GM18873 (cell line): Measurements from ENCODE around the gene TRIM32.
"Not testable (repeated sequence)": the region's sequence is repeated elsewhere in the genome, so short reads cannot be mapped to it uniquely, and the experiment has no call there.

Source experiments
- ATAC-seq: cut with Tn5 transposase; IDR thresholded peaks from one replicate; pipeline ENCODE4 v1.9.1; 2021; ENCODE audit warnings: mild to moderate bottlenecking, moderate library complexity, moderate number of reproducible peaks; ENCODE audit not compliant: unreplicated experiment, low FRiP score

TRIM32 gene

DNA sequence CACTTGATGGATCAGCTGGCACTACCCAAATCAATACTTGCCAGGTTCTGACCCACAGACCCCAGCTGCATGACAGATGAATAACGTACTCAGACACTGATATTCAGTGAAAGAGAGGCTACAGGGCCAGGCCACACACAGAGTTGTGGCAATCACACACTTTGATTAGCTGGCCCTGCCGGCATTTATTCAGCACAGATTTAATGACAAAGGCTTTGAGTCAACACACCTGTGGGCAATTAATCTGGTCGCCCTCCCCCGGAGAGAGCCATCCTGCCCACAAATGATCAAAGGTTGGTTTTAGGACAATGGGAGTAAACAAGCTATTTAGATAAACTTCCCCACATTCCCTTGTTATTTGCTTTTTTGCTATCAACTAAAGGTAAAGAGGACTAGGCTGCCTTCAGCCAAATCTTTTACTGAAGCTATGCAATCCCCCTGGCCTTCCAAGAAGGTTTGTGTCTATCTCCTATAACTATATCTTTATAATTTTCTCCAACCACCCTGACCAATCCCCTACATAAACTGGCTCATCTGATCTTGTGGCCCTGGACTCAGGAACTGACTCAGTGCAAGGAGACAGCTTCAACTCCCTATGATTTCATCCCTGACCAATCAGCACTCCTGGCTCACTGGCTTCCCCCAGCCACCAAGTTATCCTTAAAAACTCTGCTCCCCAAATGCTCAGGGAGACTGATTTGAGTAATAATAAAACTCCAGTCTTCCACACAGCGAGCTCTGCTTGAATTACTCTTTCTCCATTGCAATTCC lies 12.7 kb upstream of the TRIM32 start:
- ATAC-seq: no peak

DNA sequence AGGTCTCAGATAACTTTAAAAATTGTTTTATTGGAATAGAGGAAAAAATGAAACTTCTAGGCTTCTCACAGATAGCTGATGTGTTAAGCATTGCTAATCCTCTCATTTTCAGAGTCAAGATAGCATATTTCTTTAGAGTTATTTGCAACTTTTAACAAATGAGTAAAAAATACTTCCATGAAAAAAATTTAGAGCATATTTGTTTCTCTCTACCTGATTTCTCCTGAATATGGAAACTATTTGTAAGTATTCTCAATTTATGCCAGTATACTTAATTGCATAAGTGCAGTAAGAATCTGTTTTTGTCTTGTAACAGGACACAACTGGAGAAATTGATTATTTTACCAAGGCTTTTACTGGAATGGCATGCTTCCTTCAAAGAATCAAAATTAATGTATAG lies 3.6 kb upstream of the TRIM32 start:
- ATAC-seq: no peak

DNA sequence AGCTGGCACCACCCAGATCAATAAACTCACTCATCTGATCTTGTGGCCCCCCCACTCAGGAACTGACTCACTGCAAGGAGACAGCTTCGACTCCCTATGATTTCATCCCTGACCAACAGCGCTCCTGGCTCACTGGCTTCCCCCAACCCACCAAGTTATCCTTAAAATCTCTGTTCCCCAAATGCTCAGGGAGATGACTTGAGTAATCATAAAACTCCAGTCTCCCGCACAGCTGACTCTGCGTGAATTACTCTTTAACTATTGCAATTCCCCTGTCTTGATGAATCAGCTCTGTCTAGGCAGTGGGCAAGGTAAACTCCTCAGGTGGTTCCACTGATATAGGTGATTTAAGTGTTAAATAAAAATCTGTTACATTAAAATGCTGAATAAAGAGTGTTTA lies 1.9 kb upstream of the TRIM32 start:
- no peak for ATAC-seq

DNA sequence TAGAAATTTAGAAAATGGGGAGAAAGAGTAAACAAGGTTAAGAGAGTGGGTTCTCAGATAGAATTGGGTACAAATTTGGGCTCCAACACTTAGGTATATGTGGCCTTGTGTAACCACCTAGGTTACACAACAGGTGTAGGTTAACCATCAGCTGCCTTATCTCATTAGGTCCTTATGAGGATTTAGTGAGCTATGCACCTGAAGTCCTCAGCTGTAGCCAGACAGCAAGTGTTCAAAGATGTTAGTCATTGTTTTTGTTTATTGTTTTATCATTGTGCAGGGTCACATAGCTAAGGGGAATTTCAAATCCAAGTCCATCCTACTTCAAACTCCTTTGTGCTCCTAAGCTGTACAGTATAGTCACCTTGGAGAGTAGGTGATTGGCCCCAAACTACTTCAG lies 970 bp upstream of the TRIM32 start:
- ATAC-seq: no peak

DNA sequence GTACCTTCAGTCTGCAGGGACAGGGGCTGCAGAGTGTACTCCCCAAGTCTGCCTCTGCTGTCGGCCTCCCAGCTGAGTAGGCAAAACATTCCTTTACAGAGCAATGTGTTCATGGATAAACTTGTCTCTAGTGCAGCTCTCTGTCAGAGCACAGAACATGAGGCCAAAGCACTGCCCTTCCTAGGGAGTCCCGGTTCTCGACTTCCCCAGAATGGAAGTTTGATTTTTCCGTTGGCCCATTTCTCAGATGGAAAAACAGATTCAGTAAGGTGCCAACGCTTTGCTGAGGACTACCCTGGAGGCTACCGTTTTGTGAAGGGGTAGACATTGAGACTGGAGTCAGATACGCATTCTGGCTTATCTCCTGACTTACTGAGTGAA lies 422 bp upstream of the TRIM32 start:
- peak; percentile 45 for ATAC-seq

DNA sequence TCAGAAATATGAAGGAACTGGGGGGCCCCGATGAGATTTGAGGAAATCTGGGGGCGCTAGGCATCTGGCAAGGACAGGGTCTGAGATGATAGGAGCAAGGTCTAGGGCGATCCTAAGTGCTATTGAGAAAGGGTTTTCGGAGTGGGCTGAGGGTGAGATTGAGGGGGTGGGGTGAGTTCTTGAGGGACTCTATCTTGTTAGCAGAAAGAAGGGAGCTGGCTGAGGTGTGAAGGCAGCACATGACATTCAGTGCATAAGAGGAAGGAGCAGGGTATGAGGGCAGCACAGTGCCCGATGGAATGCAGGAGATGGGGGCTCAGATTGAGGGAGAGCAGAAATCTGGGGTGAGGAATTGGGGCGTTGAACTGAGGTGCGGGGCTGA lies 640 bp downstream of the TRIM32 start:
- ATAC-seq: no peak

DNA sequence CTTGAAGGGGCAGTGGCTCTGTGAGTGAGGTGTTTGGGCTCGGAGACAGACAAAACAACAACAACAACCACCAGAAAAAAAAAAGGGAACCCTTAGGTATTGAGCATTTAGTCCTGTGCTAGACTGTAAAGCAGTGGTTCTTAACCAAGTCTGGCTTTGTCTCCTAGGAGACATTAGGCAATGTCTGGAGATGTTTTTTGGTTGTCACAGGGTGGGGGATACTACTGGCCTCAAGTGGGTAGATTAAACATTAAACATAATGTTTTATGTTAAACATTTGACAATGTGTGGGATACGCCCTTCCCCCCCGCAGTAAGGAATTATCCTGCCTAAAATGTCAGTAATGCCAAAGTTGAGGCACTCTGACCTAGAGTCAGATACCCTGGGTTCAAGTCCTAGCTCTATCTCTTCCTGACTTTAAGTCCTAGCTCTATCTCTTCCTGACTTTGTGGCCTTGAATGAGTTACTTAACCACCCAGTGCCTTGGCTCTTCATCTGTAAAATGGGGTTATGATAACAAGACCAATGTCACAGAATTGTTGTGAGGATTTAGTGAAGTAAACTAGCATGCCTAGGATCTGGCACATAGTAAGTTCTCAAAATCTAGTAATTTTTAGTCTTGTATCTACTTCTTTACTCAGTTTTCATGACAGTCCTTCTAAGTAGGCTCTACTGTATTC lies 1.8 kb downstream of the TRIM32 start:
- ATAC-seq: no peak

DNA sequence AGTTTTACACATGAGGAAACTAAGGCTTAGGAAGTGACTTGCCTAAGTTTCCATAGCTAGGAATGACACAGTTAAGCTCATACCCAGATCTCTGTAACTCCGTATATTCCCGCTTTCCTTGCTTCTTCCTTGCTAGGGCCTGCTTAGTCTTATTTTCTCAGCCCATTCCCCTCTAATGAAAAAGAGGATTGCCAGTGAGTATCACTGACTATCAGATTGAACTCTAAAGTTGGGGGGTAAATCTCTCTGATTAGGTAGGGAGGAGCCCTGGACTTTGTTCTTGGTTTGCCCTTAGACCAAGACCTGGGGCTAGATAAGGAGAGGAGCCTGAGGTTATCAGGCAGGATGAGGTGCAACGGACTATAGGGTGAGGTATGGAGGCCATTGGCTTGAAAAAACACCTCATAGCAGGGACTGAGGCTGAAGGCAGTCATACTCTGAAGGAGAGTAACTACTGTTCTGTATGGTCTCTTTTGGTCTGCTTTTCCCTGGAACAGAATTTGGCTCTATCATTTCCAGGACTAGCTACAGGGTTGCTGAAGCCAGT lies 2.5 kb downstream of the TRIM32 start:
- no peak for ATAC-seq

DNA sequence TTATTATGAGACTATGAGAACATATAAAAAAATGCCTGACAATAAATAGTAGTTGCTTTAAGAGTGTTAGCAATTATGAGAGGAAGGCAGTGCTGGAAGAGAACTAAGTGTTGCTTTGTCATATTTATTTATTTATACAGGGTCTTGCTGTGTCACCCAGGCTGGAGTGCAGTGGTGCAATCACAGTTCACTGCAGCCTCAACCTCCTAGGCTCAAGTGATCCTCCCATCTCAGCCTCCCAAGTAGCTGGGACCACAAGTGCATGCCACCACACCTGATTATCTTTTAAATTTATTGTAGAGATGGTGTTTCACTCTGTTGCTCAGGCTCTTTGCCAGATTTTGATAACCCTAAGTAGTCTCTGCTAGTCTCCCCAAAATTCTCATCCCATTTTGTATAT lies 3.7 kb downstream of the TRIM32 start:
- ATAC-seq: not testable (repeated sequence)

DNA sequence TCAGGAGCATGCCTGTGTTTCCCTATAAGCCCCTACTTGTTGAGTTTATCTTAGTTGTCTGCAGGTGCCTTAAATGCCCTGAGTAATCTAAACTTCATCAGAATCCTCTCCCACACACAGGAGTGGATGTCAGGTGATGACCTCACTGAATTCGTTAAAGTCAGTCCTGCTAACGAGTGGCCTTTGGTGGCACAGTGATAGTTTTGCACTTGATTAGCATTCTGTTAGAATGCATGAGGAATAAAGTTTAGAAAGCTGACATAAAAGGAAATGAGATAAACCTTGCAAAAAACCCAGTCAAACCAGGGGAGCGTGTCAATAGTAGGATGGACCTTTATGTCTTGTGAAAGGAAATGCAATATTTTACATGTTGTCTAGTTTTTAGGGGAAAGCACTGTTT lies 4.5 kb downstream of the TRIM32 start:
- no peak for ATAC-seq

DNA sequence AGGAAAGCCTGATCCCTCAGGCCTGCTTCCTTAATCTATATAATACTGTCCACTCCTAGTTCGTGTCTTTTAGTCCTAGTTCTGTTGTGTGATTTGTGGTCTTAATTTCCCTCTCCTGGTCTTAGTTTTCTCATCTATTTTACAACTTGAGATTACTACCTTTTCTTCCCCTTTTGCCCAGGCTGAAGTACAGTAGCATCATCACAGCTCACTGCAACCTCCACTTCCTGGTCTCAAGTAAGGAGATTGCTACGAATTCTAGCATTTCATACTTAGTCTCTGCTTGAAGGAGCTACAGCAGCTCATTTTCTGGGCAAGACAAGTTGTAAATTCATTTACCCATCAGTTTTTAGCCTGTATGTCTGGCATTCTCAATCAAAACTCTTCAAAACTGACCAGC lies 5.5 kb downstream of the TRIM32 start:
- no peak for ATAC-seq

DNA sequence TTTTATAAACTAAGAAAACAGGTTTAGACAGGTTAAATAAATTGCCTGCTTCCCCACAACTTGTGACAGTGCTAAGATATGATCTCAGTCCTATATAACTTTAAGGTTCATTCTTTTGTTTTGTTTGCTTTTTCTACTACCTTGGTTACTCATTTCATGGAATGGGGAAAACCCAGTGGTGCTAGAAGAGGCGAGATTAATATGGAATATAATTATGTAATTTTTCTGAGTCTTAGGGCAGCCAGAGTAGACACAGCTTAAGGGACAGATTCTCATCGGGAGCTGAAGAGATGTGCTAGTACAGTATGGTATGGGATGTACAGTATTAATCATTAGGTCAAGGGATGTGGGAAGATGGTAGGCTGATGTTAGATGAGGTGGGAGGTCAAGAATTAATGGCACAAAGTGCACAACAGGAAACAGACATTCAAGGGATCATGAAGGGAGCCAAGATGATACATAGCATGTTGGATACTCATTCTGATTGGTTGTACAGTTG lies 6.2 kb downstream of the TRIM32 start:
- ATAC-seq: no peak

DNA sequence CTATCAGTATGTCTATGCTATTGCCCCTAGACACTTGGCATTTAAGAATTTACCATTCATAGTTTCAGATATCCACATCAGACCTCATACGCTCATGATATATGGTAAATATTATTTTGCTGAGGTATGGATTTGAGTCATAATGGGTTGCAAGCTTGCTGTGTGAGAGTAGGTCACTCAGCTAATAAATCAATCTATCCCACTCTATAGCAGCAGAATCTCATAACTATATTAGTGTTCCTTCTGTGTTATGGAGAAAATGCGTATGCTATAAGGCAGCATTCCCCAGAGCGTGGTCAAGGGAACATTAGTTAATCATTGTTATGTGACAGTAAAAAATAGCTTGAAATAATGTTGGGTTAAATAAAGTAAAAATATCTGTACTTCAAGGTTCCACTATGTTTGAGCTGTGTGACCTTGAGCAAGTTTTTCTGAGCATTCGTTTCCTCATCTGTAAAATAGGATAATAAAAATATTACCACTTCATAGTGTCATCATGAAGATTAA lies 7.7 kb downstream of the TRIM32 start:
- ATAC-seq: no peak

DNA sequence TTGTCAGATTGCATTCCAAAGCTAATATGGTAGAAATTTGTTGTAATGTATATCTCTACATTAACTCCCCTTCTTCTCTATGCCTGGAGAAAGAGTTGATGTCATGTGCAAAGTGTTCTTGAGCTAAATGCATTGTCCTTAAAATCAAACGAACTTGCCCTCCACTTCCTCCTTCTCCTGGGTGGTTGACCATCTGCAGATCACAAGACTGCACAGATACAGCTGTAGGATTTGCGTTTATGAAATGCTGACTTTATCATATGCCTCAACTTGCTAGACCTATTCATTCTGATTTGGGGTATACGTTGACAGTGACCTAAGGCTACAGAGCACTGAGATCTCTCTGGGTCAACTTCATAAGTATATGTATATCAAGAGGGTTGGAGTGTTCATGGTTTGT lies 8.3 kb downstream of the TRIM32 start:
- no peak for ATAC-seq

DNA sequence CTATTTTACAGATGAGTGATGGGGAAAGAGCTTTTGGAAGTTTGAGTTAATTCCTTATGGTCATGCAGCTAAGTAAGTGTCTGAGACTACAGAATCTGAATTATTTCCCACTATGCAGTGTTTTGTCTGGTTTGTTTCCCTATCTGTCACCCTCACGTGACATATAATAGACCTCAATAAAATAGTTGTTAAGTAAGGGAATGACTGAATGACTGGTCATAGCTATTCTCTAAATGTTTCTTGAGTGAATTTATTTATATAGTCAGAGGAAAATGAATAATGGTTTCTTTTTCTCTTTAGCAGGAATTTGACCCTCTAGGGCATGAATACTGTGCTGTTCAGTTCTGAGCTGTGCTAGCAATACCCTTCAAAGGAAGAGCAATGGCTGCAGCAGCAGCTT lies 10.3 kb downstream of the TRIM32 start:
- no peak for ATAC-seq

DNA sequence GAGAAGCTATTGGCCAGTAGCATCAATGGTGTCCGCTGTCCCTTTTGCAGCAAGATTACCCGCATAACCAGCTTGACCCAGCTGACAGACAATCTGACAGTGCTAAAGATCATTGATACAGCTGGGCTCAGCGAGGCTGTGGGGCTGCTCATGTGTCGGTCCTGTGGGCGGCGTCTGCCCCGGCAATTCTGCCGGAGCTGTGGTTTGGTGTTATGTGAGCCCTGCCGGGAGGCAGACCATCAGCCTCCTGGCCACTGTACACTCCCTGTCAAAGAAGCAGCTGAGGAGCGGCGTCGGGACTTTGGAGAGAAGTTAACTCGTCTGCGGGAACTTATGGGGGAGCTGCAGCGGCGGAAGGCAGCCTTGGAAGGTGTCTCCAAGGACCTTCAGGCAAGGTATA lies 10.8 kb downstream of the TRIM32 start:
- no peak for ATAC-seq

DNA sequence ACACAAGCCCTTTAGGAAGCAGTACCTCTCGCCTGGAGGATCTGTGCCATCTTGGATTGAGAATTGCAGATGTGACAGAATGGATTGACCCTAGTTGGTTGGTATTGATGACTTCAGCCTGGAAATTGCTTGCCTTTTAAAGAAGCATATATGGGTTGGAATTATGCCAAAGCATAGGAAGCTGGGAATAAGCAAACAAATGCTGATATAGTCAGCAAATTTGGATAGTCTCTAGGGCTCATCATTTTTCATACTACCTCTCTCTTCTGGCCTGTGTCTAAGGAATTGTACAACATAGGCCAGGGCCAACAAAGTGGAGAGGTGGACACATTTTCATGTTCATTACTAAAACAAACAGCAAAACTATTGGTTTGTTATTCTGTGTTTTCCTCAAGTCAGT lies 13.2 kb downstream of the TRIM32 start:
- no peak for ATAC-seq

DNA sequence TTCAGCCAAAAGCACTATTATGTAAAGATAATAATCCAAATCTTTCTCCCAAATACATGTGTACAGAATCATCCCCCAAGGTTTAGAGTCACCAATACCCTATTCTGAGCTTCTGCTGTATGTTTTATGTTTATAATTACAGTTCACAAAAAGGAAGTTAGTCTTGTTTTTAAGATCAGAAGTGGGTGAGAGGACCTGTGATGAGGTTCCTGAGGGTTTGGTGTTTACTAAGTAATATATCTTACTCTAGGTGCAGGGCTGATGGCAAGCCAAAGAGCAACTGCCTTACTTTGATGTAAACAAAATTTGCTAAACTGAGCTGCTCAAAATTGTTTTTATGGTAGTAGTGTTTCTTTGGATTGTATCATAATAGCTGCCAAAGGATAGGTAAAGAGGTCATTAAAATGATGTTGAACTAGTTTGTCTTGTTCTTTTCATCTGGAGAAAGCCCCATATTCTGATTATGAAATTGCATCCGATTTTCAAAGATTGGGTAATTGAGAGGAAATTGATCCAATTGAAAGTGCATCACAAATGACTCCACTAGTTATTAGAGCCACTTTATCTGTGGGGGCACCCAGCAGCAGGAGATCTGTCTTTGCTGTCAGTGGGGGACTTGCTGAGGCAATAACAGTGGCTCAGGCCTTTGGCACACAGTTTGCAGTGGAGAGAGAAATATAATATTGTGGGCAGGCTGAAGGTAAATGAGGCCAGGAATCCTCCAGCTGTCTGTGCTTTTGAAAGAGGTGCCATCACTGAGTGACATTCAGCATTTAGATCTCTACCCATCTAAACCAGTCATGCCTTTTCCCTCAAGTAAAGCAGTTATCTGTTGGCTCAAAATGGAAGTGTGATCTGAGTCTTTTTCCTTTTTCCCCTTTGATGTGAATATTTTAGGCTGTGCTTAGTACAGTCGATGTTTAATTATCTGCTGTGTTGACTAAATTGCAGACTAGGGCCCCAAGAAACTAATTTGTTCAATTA lies 14.1 kb downstream of the TRIM32 start:
- no peak for ATAC-seq

DNA sequence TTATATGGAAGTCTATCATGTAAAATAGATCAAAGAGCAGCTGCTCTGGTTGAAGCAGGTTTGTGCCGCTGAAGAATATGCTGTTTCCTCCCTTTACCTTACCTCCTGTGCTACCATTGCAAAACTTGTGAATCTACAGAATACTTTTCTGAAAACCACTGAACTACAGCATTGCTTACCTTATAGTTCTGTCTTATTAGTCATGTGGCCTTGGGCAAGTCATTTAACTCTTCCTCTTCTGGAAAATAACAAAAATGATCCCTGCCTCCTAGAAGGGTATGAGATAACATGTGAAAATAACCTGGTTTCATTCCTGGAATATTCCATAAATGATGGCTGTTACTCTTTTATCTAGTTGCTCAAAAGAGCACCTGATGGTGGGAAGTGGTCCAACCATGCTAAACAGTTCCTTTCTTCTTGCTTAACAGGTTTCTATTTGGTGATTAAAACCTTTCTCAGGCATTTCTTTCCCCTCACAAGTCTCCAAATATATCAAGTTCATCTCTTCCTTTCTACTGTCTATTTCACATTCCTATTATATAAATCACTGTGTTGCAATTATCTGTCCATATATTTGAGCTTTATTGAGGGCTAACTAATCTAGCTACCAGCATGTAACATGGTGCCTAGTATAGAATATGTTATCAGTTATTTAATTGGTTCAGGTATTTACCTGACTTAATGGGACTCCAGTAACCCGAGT lies 15.0 kb downstream of the TRIM32 start:
- no peak for ATAC-seq

DNA sequence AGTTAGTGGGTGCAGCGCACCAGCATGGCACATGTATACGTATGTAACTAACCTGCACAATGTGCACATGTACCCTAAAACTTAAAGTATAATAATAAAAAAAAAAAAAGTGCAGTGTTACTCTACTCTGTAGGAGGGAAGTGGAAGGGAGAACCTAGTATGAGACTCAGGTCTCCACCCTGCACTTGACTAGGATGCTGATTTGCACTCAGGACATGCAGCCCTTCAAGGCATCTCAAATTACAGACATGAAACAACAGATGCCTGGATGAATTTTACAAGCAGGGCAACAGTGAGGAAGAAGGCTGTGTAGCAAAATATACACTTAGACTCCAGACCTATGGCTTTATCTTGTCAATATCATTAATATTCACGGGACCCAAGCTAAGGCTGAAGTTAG lies 16.5 kb downstream of the TRIM32 start:
- ATAC-seq: no peak
